CD4-positive, alpha-beta memory T cell (primary cell): Measurements from ENCODE around the gene AGAP1. TPM values are rescaled to one million over a fixed set of nuclear protein-coding genes. Genes with fewer than 3 reads are reported as not detected.

Experiments
- CTCF ChIA-PET: fragments of 350-600 bp; sonication (Branson Sonifier 250); formaldehyde crosslinking; loops from one replicate; lab custom pipeline; 2021; ENCODE audit warnings: inconsistent platforms; ENCODE audit not compliant: partially characterized antibody; lab: Charles Lee
- POLR2A ChIA-PET: fragments of 350-600 bp; sonication (Branson Sonifier 250); formaldehyde crosslinking; loops from one replicate; lab custom pipeline; 2021; ENCODE audit not compliant: partially characterized antibody; lab: Charles Lee
- DNase-seq, 5 donors: peaks; one replicate each; pipeline versions ENCODE4 v3.0.0 to v3.0.0-alpha.2; 2020 to 2022; ENCODE audit warnings: mixed read lengths in 1 of 5
- H3K27ac ChIP-seq: one replicate; pipeline ENCODE4 v1.7.0; 2013; ENCODE audit warnings: low read depth, low read length
- H3K27me3 ChIP-seq: 2 replicates; pipeline ENCODE4 v1.7.0; 2013; ENCODE audit warnings: mild to moderate bottlenecking, low read length, moderate library complexity; ENCODE audit not compliant: insufficient read depth
- H3K36me3 ChIP-seq: 2 replicates; pipeline ENCODE4 v1.7.0; 2013; ENCODE audit warnings: mild to moderate bottlenecking, low read length, moderate library complexity; ENCODE audit not compliant: insufficient read depth
- H3K4me1 ChIP-seq: 2 replicates; pipeline ENCODE4 v1.7.0; 2013; ENCODE audit warnings: mild to moderate bottlenecking, low read length, moderate library complexity; ENCODE audit not compliant: insufficient read depth
- H3K4me3 ChIP-seq, 2 donors: one replicate each; pipeline ENCODE4 v1.7.0; 2013; ENCODE audit warnings: low read length in 2 of 2, mild to moderate bottlenecking in 1 of 2
- H3K9me3 ChIP-seq, 2 donors: one replicate each; pipeline ENCODE4 v1.7.0; 2013; ENCODE audit warnings: low read length in 2 of 2, control low read depth in 1 of 2; ENCODE audit not compliant: control insufficient read depth in 1 of 2
- H3K27ac Mint-ChIP-seq, 7 donors: one replicate each; pipeline ENCODE4 v1.8.0; 2020 to 2021; ENCODE audit warnings: mixed read lengths in 7 of 7, mild to moderate bottlenecking in 6 of 7, inconsistent platforms in 3 of 7, moderate library complexity in 3 of 7
- H3K27me3 Mint-ChIP-seq, 2 donors: one replicate each; pipeline ENCODE4 v1.8.0; 2020 to 2021; ENCODE audit warnings: mixed read lengths in 2 of 2
- H3K36me3 Mint-ChIP-seq, 2 donors: one replicate each; pipeline ENCODE4 v1.8.0; 2020 to 2021; ENCODE audit warnings: mixed read lengths in 2 of 2, inconsistent platforms in 1 of 2, mild to moderate bottlenecking in 1 of 2
- H3K4me1 Mint-ChIP-seq, 4 donors: one replicate each; pipeline ENCODE4 v1.8.0; 2020 to 2021; ENCODE audit warnings: mixed read lengths in 4 of 4, mild to moderate bottlenecking in 1 of 4
- H3K4me3 Mint-ChIP-seq, 8 donors: one replicate each; pipeline ENCODE4 v1.8.0; 2020 to 2021; ENCODE audit warnings: mixed read lengths in 8 of 8, mild to moderate bottlenecking in 7 of 8, moderate library complexity in 6 of 8, inconsistent platforms in 3 of 8
- H3K9me3 Mint-ChIP-seq, 8 donors: one replicate each; pipeline ENCODE4 v1.8.0; 2020 to 2021; ENCODE audit warnings: mixed read lengths in 8 of 8, mild to moderate bottlenecking in 5 of 8, inconsistent platforms in 3 of 8, moderate library complexity in 1 of 8
- intact Hi-C: fragments of 100-400 bp; cut with micrococcal nuclease; formaldehyde crosslinking; loops from one replicate; pipeline ENCODE4 v1.15.1; 2023
- polyA plus RNA-seq, 2 donors: library from polyadenylated mRNA; unstranded; fragments of 300-500 nt; fragmentation: Illumina TruSeq; gene quantifications; one replicate each; pipeline ENCODE4 v1.2.3, GENCODE V29; 2021
- total RNA-seq, 2 experiments: library from RNA; stranded (reverse); gene quantifications; one replicate each; pipeline ENCODE4 v1.2.3, GENCODE V29; 2021

The AGAP1 gene
- total and polyA plus RNA-seq, 4 experiments from 2014 or later = 0.24 to 2.9 (median 1.9) TPM

GRCh38 chr2:236092714-236093113 is 598.9 kb downstream of the AGAP1 start:
- peaks cover 3 to 4% of the 10 kb centered on the region in 2 donors for H3K27me3 Mint-ChIP-seq
- Histone ChIP-seq H3K4me1 (no peaks in the 10 kb centered on the region), H3K36me3 (no peaks in the 10 kb centered on the region), H3K27me3 (no peaks in the 10 kb centered on the region), H3K27ac (no peak overlapping the region), H3K4me3 (no peak overlapping the region), H3K9me3 (no peaks in the 10 kb centered on the region)
- POLR2A ChIA-PET = no interaction called here
- no peak for DNase-seq
- CTCF ChIA-PET = no interaction called here
- H3K36me3 Mint-ChIP-seq = no peaks in the 10 kb centered on the region
- no peak overlapping the region for H3K4me3 Mint-ChIP-seq
- H3K9me3 Mint-ChIP-seq = peaks cover 0 to 2% (median 0%) of the 10 kb centered on the region in 8 donors
- no peak overlapping the region for H3K27ac Mint-ChIP-seq
- intact Hi-C loops = no loop called here
- peaks cover 0 to 2% (median 0%) of the 10 kb centered on the region in 4 donors for H3K4me1 Mint-ChIP-seq

DNA sequence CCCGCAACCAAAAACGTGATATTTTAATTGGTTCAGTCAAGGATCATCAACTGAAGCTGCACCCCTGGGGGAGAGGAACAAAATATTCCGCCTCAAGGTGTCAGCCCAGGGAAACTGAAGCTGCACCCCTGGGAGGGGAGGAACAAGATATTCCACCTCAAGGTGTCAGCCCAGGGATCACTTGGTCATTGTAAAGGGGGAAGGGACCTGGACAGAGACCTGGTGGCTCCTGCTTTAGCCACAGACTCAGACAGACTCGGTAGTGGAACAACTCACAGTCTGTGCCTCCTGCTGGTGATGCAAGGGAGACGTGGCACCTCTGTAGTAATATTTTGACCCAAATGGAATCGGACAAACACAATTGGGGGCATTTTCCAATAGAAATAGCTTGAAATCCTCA is 599.3 kb downstream of the AGAP1 start:
- Mint-ChIP-seq H3K36me3 (no peaks in the 10 kb centered on the region), H3K27me3 (peaks cover 3 to 4% of the 10 kb centered on the region in 2 donors), H3K9me3 (peaks cover 0 to 2% (median 0%) of the 10 kb centered on the region in 8 donors), H3K4me1 (peaks cover 0 to 2% (median 0%) of the 10 kb centered on the region in 4 donors), H3K4me3 (no peak overlapping the region), H3K27ac (no peak overlapping the region)
- CTCF ChIA-PET = no interaction called here
- no peaks in the 10 kb centered on the region for H3K36me3 ChIP-seq
- intact Hi-C loops = no loop called here
- H3K4me1 ChIP-seq = no peaks in the 10 kb centered on the region
- POLR2A ChIA-PET = no interaction called here
- H3K27me3 ChIP-seq = no peaks in the 10 kb centered on the region
- H3K27ac ChIP-seq = no peak overlapping the region
- DNase-seq = no peak
- H3K4me3 ChIP-seq = no peak overlapping the region
- no peaks in the 10 kb centered on the region for H3K9me3 ChIP-seq

- no peak overlapping the region for H3K4me3 Mint-ChIP-seq
- H3K4me1 Mint-ChIP-seq = no peaks in the 10 kb centered on the region
- H3K27me3 Mint-ChIP-seq = peaks cover 3 to 4% of the 10 kb centered on the region in 2 donors
- H3K27me3 ChIP-seq = no peaks in the 10 kb centered on the region
- peaks cover 0 to 2% (median 0%) of the 10 kb centered on the region in 8 donors for H3K9me3 Mint-ChIP-seq
- intact Hi-C loops = no loop called here
- no peak overlapping the region for H3K27ac Mint-ChIP-seq
- ChIA-PET POLR2A (no interaction called here), CTCF (no interaction called here)
- DNase-seq = no peak
- no peaks in the 10 kb centered on the region for H3K9me3 ChIP-seq
- H3K4me3 ChIP-seq = no peak overlapping the region
- H3K36me3 ChIP-seq = no peaks in the 10 kb centered on the region
- H3K27ac ChIP-seq = no peak overlapping the region
- no peaks in the 10 kb centered on the region for H3K4me1 ChIP-seq
- no peaks in the 10 kb centered on the region for H3K36me3 Mint-ChIP-seq
Observed at GRCh38 chr2:236095504-236095903, 601.7 kb downstream of the AGAP1 start.

DNA sequence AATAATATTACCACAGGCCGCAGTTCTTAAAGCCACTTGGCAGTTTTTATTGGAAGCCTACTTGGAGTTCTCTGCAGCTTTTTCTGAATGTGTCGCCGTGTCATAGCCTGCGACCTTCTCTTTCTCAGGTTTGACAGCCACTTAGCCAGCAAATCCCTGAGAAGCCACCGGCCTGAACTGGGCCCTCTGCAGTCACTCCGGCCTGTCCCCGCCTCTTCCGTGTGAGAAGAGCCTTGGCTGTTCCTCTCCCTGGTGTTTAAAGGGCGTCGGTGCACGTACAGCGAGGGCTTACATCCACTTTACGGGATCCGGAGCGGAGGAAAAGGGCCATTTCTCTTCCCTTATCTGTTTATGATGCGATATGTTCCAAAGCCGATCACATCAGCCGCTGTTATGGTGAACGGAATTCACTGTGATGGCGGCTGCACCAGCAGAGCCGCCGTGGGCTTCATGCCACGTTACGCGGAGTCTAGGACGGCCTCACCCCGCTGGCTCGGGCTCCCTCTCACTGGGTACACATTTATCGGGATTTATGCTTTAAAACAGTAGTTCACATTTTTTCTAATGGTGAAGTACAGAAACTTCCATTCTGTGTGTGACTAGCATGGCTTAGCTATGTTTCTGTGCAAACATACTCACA is 607.6 kb downstream of the AGAP1 start:
- no peak overlapping the region for H3K27ac Mint-ChIP-seq
- ChIA-PET CTCF (interaction anchor here (0.7 kb wide), 1 partner anchor 7 kb away, joined by 3 read pairs; no protein-coding TSS in a partner anchor), POLR2A (no interaction called here)
- no peak for DNase-seq
- no peaks in the 10 kb centered on the region for H3K27me3 ChIP-seq
- no peaks in the 10 kb centered on the region for H3K4me1 ChIP-seq
- H3K27ac ChIP-seq = no peak overlapping the region
- intact Hi-C loops = no loop called here
- no peaks in the 10 kb centered on the region for H3K4me1 Mint-ChIP-seq
- no peaks in the 10 kb centered on the region for H3K9me3 Mint-ChIP-seq
- no peaks in the 10 kb centered on the region for H3K9me3 ChIP-seq
- no peaks in the 10 kb centered on the region for H3K36me3 Mint-ChIP-seq
- no peak overlapping the region for H3K4me3 ChIP-seq
- H3K4me3 Mint-ChIP-seq = no peak overlapping the region
- no peaks in the 10 kb centered on the region for H3K27me3 Mint-ChIP-seq
- H3K36me3 ChIP-seq = no peaks in the 10 kb centered on the region

DNA sequence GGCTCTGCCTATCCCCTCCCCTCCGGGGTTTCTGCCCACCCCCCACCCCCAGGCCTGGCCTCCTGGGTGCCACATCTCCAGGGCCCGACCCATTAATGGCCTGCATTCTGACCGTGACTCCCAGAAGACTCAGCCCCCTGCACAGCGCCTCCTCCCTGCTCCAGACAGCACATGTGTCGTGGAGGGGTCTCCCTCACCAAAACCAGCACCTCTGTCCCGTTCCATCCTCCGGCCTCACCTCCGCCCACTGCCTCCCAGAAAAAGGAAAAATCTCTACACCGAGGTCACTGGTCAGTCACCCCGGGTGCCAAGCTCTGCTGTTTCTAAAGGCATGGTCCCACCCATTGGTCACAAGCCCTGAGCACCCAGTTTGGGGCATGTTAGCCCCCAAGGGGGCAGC is 609.1 kb downstream of the AGAP1 start:
- Mint-ChIP-seq H3K4me1 (no peaks in the 10 kb centered on the region), H3K27me3 (no peaks in the 10 kb centered on the region), H3K36me3 (no peaks in the 10 kb centered on the region), H3K9me3 (no peaks in the 10 kb centered on the region), H3K27ac (no peak overlapping the region), H3K4me3 (no peak overlapping the region)
- no peaks in the 10 kb centered on the region for H3K27me3 ChIP-seq
- no peak overlapping the region for H3K27ac ChIP-seq
- H3K4me3 ChIP-seq = no peak overlapping the region
- H3K36me3 ChIP-seq = no peaks in the 10 kb centered on the region
- CTCF ChIA-PET = no interaction called here
- H3K4me1 ChIP-seq = no peaks in the 10 kb centered on the region
- intact Hi-C loops = no loop called here
- POLR2A ChIA-PET = no interaction called here
- H3K9me3 ChIP-seq = no peaks in the 10 kb centered on the region
- DNase-seq = no peak

GRCh38 chr2:236103981-236104380 is 610.1 kb downstream of the AGAP1 start:
- Mint-ChIP-seq H3K4me1 (no peaks in the 10 kb centered on the region), H3K27me3 (peaks cover 0 to 5% of the 10 kb centered on the region in 2 donors), H3K9me3 (no peaks in the 10 kb centered on the region), H3K36me3 (no peaks in the 10 kb centered on the region), H3K27ac (no peak overlapping the region), H3K4me3 (no peak overlapping the region)
- no peak for DNase-seq
- Histone ChIP-seq H3K4me3 (no peak overlapping the region), H3K9me3 (no peaks in the 10 kb centered on the region), H3K36me3 (no peaks in the 10 kb centered on the region), H3K27me3 (no peaks in the 10 kb centered on the region), H3K4me1 (no peaks in the 10 kb centered on the region), H3K27ac (no peak overlapping the region)
- ChIA-PET POLR2A (no interaction called here), CTCF (no interaction called here)
- intact Hi-C loops = no loop called here

- H3K27ac Mint-ChIP-seq = no peak overlapping the region
Observed at GRCh38 chr2:236105955-236106607, 612.2 kb downstream of the AGAP1 start.

More at GRCh38 chr2:236105955-236106607, 612.2 kb downstream of the AGAP1 start:
- intact Hi-C loops = no loop called here
- no peaks in the 10 kb centered on the region for H3K4me1 ChIP-seq
- ChIA-PET POLR2A (no interaction called here), CTCF (no interaction called here)
- no peak overlapping the region for H3K27ac ChIP-seq
- H3K36me3 ChIP-seq = no peaks in the 10 kb centered on the region
- H3K27me3 Mint-ChIP-seq = peaks cover 0 to 5% of the 10 kb centered on the region in 2 donors
- no peaks in the 10 kb centered on the region for H3K36me3 Mint-ChIP-seq
- no peaks in the 10 kb centered on the region for H3K27me3 ChIP-seq
- H3K9me3 ChIP-seq = no peaks in the 10 kb centered on the region
- H3K4me3 ChIP-seq = no peak overlapping the region
- DNase-seq = no peak
- no peaks in the 10 kb centered on the region for H3K9me3 Mint-ChIP-seq
- no peaks in the 10 kb centered on the region for H3K4me1 Mint-ChIP-seq
- no peak overlapping the region for H3K4me3 Mint-ChIP-seq
